Stimulated activated CD4-positive, alpha-beta T cell treated with anti-CD3 and anti-CD28 coated beads, Interleukin-12 subunit alpha, Interleukin-12 subunit beta, amount 100 ng/mL, for 24 hours (primary cell): ENCODE data around the gene SLC41A2.

Experiments used
- DNase-seq, 2 experiments: peaks; one replicate each; pipeline ENCODE4 v3.0.0-alpha.2; 2020; ENCODE audit warnings: low read depth in 2 of 2

Gene SLC41A2

DNA sequence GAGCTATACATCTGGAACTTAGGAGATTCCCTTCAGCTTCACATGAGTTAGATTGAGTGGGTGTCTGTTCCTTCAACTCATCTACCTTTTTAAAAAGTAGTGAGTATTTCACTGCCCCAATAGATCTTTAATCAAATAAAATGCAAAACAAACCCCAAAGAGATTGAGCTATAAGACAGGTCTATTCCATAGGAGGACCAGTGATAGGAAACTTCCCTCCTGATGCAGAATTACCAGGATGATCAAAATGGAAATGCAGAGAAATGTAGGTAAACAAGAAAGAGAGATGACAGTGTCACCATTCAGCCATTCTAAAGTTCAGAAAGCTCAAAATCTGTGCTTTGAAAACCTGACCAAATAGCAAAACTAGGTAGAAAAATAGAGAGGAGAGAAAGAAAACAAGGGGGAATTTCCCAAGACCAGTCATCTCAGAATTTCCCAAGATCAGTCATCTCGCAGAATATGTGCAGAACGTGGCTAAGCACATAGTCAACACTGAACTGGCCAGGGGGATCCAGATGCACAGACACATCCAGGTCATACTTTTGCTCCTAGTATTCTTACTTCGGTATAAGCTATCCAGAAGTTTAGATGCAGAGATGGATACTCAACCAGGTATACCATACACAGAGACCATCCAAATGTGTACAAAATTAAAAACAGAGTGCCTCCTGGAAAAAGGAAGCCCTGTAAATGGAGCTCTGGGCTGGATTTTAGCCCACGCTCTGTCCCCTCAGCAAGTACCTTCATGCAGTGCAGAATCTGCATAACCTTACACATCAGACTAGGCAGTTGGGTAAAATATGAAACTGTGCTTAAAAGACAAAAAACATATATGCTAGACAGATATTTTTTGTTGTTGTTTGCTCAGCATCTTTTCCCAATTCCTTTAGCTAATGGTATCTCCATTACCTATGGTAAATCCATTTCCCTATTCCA is 27.4 kb downstream of the SLC41A2 start:
- peak; percentile 6 to 37 for DNase-seq

DNA sequence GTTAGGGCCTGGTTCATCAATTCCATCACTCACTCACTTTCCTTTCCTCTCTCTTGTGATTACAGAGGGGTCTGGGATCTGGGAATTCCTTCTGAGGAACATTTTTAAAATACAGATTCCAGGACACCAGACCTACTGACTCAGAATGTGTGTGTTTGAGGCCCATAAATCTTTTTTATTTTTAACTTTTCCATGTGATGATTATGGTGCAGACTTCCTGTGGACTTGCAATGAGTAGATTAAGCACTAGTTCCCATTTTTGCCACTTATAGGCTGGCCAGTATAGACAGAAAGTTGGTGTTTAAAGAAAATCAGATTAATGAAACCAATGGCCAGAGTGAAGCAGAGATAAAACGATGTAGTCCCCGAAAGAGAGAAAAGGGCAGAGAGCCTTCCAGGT is 28.1 kb downstream of the SLC41A2 start:
- DNase-seq = no peak

DNA sequence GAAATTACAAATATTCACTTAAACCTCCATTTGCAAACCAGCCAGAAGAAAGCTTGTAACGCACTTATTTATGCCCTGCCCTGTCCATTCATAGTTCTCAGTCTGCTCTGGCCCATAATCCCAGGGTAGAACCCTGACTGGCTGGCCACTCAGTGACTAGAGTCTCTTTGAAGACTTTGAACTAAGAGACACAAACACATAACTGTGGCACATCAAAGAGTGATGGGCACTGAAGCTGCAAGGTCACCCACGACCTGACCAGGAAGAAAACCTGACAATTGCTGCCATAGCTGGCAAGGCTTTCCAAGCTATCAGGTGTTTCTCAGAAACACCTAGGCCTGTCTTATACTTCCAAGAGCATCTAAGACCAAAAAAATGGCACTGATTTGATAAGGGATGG is 28.7 kb downstream of the SLC41A2 start:
- DNase-seq = no peak

DNA sequence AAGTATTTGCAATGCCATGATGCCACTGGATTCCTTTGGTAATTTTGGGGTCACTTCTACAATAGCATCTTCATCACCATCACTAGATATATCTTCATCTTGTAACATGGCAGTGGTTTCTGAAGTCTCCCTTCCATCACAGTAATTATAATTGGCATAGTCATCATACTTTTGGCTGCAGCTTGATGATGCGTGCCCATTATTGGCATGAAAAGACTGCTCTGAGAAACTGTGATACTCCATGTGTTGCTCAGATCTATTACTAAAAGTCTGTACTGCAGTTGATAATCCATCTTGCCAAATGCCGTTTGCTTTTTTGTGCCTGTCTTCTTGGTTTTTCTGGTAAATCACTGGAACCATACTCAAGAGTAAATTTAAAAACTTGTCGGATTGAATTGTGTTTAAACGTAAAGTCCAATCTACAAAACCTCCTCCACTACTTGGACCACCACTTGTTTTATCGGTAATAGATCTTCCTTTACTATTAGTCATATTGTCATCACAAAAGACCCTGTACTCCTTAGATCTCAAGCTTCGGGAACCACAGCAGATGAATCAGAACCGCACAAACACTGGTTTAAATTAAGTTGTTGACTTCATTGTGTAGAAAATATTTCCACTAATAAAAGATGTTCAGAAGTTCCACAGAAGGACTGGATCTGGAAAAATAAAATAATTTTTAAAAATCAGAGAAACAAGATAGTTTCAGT is 29.9 kb downstream of the SLC41A2 start:
- no peak for DNase-seq

DNA sequence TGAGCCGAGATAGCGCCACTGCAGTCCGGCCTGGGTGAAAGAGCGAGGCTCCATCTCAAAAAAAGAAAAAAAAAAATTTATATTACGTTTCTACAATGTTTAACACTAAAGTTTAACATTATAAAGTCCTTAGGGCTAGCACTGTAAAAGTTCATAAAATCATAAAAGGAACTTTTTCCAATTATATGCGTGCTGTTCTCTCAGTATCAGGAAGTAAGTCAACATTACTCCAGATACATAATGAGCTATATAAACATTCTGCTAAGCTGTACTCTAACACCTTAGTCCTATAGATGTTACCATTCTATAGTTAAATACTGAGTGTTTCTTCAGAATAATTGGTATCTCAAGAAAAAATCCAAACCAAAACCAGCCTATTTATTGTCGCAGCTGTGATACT is 32.6 kb downstream of the SLC41A2 start:
- DNase-seq = no peak

DNA sequence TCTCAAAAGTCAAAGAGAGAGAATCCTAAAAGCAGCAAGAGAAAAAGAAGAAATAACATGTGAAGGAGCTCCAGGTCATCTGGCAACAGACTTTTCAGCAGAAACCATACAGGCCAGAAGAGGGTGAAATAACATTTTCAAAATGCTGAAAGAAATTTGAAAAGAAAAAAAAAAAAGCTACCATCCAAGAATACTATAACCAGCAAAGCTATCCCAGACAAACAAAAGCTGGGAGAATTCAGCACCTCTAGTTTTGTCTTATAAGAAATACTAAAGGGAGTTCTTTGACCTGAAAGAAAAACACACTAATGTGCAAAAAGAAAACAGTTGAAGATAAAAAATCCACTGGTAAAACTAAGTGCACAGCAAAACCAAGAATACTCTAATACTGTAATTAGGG is 36.8 kb downstream of the SLC41A2 start:
- no peak for DNase-seq

DNA sequence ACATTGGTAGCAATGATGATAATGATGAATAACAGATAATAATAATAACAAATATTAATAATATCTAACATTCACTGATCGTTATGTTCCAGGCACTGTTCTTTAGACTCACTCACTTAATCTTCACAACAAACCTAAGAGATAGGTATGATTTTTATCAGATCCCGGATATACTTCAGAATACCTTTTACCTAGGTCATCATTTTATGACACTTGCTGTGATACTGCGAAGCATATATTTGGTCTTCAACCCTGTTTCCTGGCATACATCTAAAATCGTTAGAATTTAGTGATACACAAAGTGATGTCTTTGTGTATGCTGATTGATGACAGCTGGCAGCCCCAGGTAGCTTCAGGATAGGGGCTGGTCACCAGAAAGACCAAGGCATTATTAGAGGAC is 46.1 kb downstream of the SLC41A2 start:
- no peak for DNase-seq

DNA sequence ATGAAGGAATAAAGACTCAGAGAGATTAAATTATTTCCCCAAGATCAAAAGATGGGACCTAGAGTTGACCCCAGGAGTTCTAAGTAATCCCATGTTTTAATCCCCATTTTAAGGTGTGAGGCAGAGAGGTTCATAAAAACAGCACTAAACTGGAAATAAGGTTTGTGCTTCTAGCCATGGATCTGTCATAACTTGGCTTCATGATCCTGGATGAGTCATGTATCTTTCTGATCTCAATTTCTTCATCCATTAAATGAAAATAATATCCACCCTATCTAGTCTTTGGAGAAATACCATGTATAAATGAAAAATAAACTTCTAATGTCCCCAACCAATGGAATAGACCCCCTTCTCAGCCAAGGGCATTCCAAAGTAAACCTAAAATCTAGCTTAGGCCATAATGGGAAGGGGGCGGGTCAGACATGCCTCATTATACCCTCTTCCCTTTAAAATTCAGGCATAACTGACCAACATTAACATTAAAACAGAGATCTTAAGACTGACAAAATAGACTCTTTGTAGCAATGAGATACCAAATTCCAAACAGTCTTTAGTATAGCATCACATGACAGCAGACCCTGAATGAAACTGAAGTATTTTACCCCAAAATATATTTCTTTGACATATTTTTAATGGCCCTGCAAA is 47.8 kb downstream of the SLC41A2 start:
- DNase-seq = no peak

DNA sequence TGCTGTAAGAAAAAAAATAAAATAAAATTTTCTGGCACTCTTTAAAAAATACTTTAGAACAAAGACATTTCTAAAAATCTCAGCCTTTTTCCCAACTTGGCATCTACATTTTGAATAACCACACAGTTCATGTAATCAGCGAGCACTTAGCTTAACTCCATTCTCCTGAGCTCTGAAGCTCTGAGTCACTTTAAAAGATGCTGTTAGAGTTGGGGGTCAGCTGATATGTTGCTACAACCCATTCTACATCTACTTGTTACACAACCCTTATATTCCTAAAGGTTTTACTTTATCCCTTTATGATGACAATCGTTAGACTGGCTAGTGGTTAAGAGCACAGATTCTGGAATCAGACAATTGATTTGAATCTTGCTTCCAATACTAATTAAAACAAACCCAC is 48.3 kb downstream of the SLC41A2 start:
- DNase-seq = no peak
